GM18526 (cell line): ENCODE results near the gene NRP2.

Experiments used
- POLR2A ChIP-seq: IDR thresholded peaks from 3 replicates; pipeline ENCODE4 v1.6.1; 2011; ENCODE audit not compliant: insufficient read length; ENCODE audit errors: extremely low read depth

The NRP2 gene

GRCh38 chr2:205776720-205777119, 94.4 kb downstream of the NRP2 start:
- no peak for TF ChIP-seq POLR2A

GRCh38 chr2:205778356-205778755, 96.1 kb downstream of the NRP2 start:
- no peak for TF ChIP-seq POLR2A

DNA sequence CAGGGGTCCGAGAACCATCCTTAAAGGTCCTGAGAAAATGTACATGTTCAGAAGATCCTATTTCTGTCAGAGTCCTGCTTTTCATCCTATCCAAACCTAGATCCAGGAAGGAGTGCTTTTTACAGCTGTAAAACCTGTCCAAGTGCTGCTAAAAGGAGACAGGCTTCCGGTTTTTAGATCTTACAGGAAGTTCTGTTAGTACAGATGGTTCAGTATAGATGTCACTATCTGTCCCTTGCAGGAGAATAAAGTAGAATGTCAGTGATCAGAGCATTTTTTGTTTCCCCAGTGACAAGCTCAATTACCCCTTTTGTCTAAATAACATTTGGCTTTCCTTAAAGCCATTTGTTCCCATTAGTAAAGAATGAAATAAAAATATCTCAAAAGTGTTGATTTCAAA, 98.3 kb downstream of the NRP2 start:
- TF ChIP-seq POLR2A: no peak

GRCh38 chr2:205781244-205781931, 99.1 kb downstream of the NRP2 start:
- TF ChIP-seq POLR2A: no peak

- TF ChIP-seq POLR2A: no peak
Measured at GRCh38 chr2:205782941-205783340, 100.6 kb downstream of the NRP2 start.

- TF ChIP-seq POLR2A: no peak
Measured at GRCh38 chr2:205783872-205784499, 101.7 kb downstream of the NRP2 start.

GRCh38 chr2:205785507-205786260, 103.4 kb downstream of the NRP2 start:
- no peak for TF ChIP-seq POLR2A

DNA sequence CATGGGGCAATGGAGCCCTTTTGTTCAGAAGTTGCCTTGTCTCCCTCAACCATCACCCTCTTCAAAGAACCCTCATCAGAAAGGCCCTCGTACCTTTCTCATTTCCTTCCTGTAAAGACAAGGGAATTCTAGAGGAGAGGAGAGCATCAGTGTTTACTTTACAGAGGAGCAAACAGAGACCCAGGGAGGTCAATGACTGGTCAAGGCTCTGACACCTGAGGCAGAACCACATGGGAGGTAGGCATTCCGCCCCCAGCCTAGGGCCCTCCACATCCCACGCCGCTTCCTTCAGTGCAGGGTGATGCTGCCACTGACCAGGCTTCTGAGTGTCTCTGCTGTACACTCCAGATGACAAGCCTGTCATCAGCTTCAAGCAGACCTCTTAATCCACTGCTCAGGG, 104.7 kb downstream of the NRP2 start:
- TF ChIP-seq POLR2A: no peak

- no peak for TF ChIP-seq POLR2A
Measured at GRCh38 chr2:205787761-205788160, 105.5 kb downstream of the NRP2 start.

DNA sequence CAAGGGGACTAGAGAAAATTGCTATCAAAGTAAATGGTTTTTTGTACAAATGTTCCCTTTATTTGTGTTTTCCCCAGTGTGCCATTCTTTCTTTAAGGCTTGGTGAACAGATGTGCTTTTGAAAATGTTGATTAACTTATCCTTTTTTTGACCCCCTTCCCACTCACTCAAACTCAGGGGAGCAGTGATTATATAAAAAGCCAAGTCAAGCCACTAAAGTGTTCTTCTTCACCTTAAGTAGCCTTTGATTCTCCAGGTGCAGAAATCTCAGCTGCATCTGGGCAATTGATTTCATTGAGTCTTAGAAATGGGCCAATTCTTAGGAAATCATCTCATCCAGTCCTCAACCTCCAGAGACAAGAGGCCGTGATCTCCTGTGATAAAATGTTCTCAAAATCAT, 107.6 kb downstream of the NRP2 start:
- TF ChIP-seq POLR2A: no peak

GRCh38 chr2:205792908-205793307, 110.6 kb downstream of the NRP2 start:
- TF ChIP-seq POLR2A: no peak

DNA sequence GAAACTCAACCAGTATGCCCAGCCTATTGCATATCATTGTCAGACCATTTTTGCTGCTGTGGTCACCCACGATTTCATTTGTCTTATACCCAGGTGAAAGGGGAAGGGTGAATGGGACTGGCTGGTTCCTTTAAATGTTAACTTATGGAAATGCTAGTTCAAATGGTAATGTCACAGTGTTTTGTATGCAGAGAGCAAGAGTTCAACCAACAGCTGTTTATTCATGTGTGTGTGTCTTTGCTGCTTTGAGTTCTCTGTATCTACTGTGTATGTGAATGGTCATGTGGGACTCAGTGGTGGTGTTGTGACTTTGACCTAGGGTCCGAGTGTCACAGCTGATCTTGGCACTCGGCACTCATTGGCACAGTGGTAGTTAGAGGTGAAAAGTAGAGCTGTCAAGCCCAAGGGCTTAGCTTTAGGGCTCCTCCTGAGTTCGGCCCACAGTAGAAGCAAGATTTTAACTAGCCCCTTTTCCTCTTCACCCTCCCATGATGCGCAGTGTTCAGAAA, 114.6 kb downstream of the NRP2 start:
- no peak for TF ChIP-seq POLR2A

DNA sequence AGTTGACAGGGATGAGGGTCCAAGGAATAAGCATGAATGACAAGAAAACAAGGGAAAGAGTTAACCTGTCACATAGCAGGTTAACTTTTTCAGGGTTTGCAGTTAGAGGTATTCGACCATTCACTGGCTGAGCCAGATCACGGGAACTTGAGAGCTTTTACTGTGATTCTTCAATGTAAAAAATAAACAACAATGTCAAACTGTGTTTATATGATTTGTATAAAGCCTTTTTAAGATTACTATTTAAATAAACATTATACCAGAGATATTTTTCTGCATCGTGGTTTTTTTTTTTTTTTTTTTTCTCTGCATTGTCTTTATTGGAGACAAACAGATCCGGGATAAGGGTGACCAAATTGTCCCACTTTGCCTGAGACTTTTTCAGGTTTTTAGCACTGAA, 115.6 kb downstream of the NRP2 start:
- TF ChIP-seq POLR2A: no peak

DNA sequence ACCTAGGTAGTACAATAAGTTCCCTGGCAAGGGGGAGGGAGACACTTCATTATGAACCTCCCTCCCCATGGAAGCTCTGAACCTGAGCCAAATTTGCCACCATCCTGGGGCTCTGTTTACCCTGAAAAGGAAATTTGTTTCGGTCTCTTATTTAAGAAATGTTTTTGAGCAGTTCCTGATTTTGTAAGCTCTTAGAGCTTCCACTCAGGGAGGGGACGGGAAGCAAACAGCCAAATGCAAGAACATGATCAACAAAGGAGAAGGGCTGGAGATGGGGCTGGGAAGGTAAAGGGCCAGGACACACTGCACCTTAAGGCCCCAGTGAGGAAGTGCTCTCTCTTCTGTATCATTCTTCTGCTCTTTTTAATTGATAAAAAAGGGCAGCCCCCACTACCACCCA, 117.9 kb downstream of the NRP2 start:
- TF ChIP-seq POLR2A: no peak

- TF ChIP-seq POLR2A: no peak
Measured at GRCh38 chr2:205800773-205801172, 118.5 kb downstream of the NRP2 start.

- TF ChIP-seq POLR2A: no peak
Measured at GRCh38 chr2:205802065-205802464, 119.8 kb downstream of the NRP2 start.
